Peyer's patch (tissue), 4 donors: ENCODE results near the gene ZCCHC14.

ENCODE experiments used
- POLR2A ChIP-seq, 2 donors: fragments of 450-650 bp; IDR thresholded peaks; one replicate each; pipeline ENCODE4 v1.5.1; 2017; ENCODE audit warnings: antibody characterized with exemption in 2 of 2, mild to moderate bottlenecking in 2 of 2, moderate library complexity in 2 of 2
- TF ChIP-seq, protein P1 (sequence below), 6 experiments: fragments of 450-650 bp in 4 of 6; fragments of 200-600 bp in 2 of 6; sonication (generic) in 1 of 6; IDR thresholded peaks; one replicate each; pipeline ENCODE4 v1.5.1; 2017 to 2019; ENCODE audit warnings: antibody characterized with exemption in 6 of 6, mild to moderate bottlenecking in 3 of 6, moderate library complexity in 1 of 6

DNA sequence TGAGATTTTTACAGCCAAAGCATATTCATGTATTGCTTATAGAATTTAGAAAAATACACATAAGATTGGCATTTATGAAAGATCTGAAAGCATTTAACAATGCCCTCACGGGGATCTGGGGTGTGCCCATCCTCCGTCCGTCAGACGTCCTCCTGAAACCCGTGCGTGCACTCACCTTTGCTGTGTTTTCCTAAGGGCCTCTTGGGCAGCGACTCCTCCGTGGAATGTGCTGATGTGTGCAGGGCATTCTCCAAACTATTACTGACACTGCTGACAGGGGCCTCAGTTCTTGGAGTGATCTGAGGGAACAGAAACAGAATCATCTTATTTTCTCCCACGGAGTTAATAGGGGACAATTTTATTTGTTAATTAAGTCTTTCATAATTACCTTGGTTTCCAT is 33.0 kb downstream of the ZCCHC14 start:
- no peak for TF ChIP-seq POLR2A (IDR thresholded peaks at IDR 0.05)
- TF ChIP-seq, protein P1, sequence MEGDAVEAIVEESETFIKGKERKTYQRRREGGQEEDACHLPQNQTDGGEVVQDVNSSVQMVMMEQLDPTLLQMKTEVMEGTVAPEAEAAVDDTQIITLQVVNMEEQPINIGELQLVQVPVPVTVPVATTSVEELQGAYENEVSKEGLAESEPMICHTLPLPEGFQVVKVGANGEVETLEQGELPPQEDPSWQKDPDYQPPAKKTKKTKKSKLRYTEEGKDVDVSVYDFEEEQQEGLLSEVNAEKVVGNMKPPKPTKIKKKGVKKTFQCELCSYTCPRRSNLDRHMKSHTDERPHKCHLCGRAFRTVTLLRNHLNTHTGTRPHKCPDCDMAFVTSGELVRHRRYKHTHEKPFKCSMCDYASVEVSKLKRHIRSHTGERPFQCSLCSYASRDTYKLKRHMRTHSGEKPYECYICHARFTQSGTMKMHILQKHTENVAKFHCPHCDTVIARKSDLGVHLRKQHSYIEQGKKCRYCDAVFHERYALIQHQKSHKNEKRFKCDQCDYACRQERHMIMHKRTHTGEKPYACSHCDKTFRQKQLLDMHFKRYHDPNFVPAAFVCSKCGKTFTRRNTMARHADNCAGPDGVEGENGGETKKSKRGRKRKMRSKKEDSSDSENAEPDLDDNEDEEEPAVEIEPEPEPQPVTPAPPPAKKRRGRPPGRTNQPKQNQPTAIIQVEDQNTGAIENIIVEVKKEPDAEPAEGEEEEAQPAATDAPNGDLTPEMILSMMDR (IDR thresholded peaks at IDR 0.05), result no peak
